DMS153 treated with DMSO at 0.1 percent for 48 hours (cell line): ENCODE data around the gene DYNC1H1.

Experiments used
- DNase-seq: peaks from one replicate; lab custom pipeline; 2025; ENCODE audit not compliant: unreplicated experiment; lab: John Stamatoyannopoulos, UW

DYNC1H1 gene

DNA sequence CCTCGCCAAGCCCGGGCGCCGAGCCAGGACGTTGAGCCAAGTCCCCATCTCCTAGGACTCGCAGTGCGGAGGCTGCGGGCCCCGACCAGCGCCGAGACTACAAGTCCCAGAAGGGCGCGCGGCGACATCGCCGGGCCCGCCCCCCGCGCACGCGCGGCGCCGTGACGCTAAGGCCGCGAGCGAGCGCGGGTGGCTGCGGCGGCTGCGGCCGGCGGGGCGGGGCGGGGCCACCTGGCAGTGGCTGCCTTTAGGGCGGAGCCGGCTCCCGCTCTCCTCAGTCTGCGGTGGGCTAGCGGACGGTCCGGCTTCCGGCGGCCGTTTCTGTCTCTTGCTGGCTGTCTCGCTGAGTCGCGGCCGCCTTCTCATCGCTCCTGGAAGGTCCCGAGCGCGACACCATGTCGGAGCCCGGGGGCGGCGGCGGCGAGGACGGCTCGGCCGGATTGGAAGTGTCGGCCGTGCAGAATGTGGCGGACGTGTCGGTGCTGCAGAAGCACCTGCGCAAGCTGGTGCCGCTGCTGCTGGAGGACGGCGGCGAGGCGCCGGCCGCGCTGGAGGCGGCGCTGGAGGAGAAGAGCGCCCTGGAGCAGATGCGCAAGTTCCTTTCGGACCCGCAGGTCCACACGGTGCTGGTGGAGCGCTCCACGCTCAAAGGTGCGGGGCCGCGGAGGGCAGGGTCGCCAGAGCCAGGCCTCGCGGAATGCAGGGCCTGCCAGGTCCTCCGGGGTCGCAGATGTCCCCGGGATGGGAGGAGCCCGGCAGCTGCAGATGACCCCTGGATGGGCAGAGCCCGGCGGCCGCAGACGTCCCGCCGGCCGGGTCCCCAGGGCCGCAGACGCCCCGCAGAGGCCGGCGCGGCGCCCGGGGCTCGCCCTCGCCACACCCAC lies at the start of gene DYNC1H1:
TSS of gene DYNC1H1 (plus strand) at position 277 of the 884 bp plus-strand sequence. CDS start at position 396, 119 bp downstream.
- DNase-seq = peak; percentile 56

DNA sequence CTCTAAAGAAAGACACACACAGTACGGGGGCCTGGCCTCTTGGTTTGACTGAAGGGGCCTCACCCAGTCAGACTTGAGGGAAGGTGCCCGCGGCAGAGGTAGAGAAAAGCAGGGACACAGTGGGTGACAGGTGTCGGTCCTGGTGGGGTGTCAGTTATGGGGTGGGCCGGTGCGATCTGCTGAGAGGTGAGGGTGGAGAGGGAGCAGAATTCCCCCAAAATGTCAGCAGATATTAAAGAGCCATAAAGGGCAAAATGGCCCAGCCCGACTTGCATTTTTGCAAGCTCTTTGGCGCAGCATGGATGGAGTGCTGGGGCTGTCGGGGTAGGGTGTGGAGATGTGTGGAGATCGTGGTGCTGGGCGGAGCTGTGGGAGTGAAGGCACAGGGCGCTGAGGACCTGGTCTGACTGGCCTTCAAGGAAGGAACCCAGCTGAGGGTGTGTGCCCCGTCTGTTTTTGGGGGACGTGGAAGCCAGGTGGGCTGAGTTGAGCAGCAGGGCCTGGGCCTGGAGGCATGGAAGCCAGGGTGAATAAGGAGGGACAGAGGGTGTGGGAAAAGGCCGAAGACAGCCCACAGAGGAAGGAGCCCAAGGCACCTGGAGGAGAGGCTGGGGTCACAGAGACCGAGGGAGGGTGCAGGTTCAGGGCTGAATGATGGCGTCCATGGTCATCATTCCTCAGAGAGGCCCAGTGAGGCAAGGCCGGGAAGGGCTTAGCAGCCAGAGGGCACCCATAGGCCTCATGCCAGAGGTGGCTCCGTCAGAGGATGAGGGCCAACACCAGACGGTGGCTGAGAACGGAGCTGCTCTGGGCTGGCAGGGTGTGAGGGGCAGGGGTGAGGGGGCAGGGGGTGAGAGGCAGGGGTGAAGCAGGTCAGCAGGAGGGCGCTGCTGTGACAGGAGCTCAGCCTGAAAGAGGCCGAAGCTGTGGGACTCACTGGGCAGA lies 48.2 kb upstream of the DYNC1H1 start:
- no peak for DNase-seq

DNA sequence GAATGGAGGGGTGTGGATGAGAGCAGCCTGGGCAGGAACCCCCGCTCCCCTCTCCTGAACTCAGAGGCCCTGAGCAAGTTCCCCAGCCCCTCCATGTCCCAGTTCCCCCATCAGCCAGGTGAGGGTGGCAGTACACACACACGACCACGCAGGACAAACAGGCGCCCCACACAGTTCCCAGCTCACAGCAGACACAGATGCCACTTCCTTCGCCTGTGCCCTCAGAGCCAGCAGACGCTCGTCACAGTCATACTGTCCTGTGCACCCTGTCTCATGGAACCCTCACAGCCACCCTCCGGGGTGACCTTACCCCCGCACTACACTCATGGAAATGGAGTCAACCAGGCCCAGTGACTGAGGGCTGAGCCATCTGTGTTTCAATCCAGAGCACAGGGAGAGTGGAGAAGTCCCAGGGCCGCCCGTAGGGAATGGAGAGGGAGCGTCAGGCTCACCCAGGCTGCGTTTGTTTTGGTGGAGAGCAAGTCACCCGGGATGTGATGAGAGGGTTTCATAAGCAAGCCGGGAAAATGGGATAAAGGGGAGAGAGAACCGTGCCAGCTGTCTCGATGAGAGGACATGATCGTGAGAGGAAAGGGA lies 47.5 kb upstream of the DYNC1H1 start:
- no peak for DNase-seq

DNA sequence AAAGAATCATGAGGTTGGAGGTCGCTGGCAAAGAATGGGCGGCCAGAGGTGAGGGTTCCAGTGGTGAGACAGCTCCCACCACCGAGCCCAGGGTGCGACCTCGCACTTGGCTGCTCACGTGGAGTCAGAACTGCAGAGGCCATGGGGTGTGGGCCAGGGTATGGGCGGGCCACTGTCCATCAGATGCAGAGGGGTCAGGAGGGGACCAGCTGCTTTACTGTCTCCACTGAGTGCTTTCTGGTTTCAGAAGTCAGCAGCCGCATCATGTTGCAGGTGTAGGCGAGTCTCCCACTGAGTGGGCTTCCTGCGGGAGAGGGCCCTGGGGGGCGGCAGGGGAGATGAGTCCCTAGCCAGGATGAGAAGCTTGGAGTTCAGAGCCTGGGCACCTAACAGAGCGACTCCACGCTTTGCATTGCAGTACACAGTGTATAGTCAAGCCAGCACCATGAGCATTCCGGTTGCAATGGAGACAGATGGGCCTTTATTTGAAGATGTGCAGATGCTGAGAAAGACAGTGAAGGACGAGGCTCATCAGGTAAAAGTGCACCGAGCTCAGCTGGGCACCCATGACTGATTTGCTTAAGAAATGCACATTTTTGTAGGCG lies 46.9 kb upstream of the DYNC1H1 start:
- DNase-seq = no peak

DNA sequence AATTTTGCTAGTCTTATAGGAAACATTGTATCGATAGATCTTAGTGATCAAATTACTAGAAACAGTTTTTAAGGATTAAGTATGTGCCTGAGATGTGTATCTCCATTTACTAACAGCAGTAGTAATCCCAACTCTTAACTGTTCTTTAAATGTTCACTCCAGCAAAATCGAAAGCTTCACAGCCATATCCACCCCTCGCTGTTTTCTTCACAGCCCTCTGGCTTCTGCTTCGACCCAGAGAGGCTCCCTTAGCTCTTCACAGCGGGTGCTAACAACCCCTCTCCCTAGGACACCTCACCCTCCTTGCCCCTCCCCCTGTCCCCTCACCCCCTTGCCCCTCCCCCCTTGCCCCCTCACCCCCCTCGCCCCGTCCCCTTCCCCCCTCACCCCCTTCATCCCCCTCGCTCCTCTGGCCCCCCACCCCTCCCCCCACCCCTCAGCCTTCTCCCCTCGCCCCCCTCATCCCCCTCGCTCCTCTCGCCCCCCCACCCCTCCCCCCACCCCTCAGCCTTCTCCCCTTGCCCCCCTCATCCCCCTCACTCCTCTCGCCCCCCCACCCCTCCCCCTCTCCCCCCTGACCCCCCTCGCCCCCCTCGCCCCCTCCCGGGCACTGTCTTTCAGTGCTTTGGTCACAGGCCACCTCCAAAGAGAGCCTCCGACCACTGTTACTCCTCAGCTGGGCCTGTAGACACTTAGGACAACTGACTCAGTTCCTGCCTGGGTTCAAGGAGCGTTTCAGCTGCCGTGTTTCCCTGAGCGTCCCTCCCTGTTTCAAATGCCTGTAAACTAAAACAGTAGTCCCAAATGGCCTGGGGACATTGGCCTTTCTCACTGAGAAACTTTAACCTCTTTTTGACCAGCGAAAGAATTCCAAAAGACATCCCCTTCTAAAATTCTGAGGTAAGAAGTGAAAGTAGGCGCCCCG lies 46.0 kb upstream of the DYNC1H1 start:
- DNase-seq = no peak

DNA sequence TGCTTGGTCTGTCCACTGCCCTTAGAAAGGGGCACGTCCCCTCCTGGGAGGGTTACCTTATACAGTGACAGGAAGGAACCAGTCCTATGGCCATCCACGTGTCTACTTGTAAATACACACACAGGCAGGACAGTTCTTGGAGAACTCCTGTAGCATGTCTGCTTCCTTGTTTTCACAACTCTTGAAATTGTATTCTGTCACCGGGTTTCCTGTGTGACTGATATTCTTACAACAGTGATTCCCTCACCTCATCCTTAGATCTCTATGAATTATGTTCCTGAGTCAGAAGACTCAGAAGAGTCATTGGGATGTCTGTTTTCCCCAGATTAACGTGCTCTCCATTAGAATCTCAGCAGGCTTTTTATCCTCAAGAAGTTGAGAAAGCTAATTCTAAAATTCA lies 44.1 kb upstream of the DYNC1H1 start:
- no peak for DNase-seq

DNA sequence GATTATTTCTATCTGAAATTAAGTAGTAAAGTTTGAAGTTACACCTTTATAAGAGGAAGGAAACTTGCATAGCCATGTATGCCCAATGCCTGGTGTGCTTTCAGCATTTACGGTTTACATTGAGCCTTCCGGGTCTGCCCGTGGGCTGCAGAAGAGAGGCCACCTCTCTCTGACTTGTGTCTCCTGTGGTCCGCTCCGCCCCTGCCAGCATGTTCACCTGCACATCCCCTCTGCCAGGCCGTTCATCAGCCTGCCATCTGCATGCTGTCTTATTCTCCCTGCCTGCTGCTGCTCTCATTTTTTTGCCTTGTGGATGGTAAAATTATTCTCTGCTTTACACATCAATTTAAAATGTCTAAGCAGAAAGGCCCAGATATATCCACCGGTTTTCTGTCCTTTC lies 41.5 kb upstream of the DYNC1H1 start:
- no peak for DNase-seq

- no peak for DNase-seq
These were observed 39.2 kb upstream of the DYNC1H1 start for GRCh38 chr14:101925152-101925551.

DNA sequence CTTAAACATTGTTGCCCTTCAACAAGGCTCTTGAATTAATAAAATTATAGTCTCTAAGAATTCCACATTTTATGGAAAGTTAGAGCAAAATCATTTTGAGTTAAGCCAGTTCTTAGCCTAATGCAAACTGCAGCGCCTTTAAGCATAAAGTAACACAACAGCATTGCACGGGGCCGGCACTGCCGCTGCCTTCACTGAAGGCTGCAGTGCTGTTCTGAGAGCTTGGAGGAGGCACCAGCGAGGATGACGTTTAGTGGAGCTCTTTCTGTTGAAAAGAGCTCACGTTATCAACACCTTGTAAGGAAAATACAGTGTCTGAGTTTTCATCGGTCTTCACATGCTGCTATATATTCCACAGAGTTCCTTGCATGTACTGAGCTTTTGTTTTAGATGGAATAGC lies 38.3 kb upstream of the DYNC1H1 start:
- no peak for DNase-seq

DNA sequence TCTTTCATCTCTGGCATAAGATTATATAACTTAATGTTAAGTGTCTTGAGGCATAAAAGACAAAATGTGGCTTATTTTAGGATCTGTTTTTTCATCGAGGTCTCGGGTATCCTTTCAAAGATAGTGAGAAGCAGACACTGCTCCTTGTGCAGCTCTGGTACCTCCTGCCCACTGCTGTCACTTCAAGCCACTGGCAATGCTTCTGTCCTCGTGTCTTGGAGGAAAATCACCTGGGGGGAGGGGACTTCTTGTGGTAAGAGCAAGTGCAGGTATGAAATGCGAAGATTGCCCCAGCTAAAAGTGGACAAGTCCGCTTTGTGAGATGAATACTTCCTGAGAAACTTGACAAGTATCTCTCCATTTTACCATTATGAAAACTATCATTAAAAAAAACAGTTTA lies 37.8 kb upstream of the DYNC1H1 start:
- no peak for DNase-seq

DNA sequence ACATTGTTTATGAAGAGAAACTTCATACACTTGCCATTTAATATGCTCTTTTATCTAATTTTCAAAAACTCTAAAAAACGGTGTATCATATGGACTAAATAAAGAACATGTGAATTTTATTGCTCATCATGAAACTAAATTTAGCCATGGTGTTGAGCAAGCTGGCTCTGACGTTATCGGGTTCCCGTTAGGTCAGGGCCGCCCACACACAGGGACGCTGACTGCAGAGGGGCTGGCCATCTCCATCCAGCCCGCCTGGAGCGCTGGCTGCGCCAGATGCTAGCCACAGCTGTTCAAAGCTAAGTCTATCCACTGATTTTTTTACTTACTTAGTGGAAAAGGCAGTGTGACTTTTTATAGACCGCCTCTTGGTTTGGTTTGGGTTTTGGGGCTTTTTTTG lies 36.5 kb upstream of the DYNC1H1 start:
- no peak for DNase-seq

DNA sequence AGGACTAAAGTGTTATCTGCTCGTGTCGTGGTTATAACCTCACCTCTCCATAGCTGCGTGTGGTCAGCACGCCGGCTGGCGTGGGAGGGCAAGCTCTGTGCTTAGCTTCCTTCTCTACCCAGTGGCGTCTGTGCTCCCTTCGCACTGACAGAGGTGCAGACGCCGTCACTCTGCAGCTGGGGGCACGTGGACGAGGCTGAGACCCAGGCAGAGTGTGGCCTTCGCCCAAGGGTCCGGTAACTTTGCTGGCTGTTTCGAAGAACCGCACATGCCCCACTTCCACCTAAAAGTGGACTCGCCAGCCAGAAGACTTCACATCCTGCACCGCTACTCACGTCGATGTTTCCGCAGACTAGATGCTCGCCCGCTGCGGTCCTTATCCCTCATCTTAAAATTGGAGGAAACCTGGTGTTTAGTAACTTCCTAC lies 35.9 kb upstream of the DYNC1H1 start:
- DNase-seq = no peak

GRCh38 chr14:101929096-101929495 lies 35.3 kb upstream of the DYNC1H1 start:
- no peak for DNase-seq

DNA sequence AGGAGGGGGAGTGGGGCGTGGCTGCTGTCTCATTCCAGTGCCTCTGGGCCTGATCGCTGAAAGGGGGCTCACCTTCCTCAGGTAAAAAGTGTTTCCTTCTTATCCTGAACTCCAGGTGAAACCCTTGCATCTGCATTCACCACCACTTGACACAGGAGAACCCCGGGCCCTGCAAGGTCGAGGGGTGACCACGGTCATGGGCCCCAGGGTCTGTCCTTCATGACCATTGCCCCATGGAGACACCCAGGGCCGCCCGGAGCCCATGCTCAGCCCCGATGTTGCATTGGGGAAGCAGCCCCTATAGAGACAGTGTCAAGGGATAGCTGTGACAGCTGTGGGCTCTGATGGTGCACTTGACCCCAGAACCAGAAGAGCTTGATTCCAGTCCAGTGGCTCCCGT lies 34.4 kb upstream of the DYNC1H1 start:
- no peak for DNase-seq

DNA sequence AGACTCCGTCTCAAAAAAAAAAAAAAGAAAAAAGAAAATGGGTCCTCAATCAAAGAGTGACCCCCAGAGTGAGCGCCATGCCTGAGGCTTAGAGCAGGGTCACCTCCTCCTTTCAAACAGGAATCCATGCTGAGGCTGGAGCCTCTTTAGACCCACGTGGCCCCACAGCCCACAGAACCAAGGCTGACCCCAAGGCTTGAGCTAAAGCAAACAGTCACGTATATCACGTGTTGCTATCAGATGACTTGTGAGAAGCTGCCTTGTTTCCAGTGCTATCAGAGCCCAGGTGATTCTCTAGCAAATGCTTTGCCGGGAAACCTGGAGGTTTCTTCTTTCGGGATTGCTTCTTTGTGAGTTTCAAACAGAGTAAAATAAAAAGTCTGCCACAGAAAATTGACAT lies 31.7 kb upstream of the DYNC1H1 start:
- DNase-seq = no peak

DNA sequence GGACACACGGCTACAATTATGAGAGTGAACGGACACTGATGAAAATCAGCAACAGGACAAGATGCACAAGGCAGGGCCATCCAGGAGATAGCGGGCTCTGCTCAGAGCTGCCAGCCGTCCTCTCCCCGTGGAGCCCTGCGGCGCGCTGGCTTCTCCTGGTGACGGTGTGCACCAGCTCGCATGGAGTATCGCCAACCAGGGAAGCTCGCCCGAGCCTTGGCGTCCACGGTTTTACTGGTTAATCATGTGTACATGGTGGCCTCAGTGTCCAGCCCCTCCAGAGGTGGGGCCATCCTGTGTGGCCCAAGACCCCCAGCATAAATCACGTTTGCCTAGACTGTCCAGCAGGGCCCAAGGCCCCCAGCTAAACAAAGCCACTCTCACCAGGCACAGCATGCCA lies 31.2 kb upstream of the DYNC1H1 start:
- no peak for DNase-seq

DNA sequence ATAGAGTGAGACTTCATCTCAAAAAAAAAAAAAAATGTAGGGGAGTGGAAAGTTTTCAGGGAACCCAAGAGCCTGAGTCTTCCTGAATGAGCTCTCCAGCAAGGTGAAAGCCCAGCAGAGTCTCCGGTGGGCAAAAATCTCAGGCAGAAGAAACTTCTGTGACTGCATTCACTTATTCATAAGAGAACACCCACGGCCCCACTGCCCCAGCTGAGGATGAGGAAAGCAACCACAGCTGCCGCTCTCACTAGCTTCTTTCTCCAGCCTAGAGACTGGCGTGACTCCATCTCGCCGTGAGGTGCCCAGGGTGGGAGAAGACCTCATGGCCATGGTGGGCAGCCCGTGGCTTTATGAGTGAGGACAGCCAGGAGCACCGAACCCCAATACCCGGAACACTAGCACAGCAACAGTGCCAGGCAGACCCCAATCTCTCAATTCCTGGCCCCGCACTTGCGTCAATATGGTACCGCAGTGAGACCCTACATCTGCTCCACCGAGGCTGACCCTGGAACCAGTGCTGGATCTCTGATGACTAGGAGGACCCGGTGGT lies 29.7 kb upstream of the DYNC1H1 start:
- DNase-seq = no peak

- no peak for DNase-seq
These were observed 26.2 kb upstream of the DYNC1H1 start for GRCh38 chr14:101937926-101938767.

GRCh38 chr14:101939646-101940170 lies 24.7 kb upstream of the DYNC1H1 start:
- DNase-seq = no peak
